ENCODE measurements around the gene CYP26C1. TPM values are rescaled to one million over a fixed set of nuclear protein-coding genes. Genes with fewer than 3 reads are reported as not detected.
A peak's percentile ranks its signal among the peaks of the same experiment; 100 is the strongest.

Gene CYP26C1
- total and polyA plus RNA-seq, 9 of the 15 experiments (the other 6 are each of a cell fraction or from before 2014, with no cell fraction given): 0.07 to 0.09 (median 0.07) TPM; not detected in 6

DNA sequence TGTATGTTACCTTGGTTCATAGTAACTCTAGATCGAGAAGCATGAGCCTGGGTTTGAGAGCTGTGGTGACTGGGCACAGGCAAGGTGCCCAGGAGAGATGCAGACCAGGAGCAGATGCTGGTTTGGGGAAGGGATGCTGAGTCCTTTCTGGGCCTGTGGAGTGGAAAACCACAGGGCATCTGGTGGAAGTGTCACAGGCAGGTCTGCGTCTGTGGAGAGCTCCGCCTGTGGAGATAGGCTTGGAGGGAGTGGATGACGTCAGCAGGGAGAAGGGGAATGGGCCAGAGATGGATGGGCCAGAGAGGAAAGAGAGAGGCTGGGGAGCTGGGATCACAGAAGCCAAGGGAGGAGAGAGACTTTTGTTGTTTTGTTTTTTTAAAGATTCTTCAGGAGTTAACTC lies 27.9 kb downstream of the CYP26C1 start:
- in situ Hi-C loops (cut with MboI) (loop anchor here (10.0 kb wide), 1 partner anchor 266 kb away; no protein-coding TSS in a partner anchor), intact Hi-C loops (cut with micrococcal nuclease) (no loop called here)
- Histone ChIP-seq H2AFZ (ENCODE audit: low read depth, low read length) (no peak overlapping the region), H3K4me2 (ENCODE audit: insufficient read depth, low read length) (no peak overlapping the region), H3K27me3 (ENCODE audit: control insufficient read depth in 2 of 2, insufficient read depth in 2 of 2, low read length in 2 of 2) (peaks cover 0 to 5% of the 10 kb centered on the region in 2 experiments; a peak in 3 of 5 replicates), H3K9me1 (ENCODE audit: control insufficient read depth, insufficient read depth, low read length) (no peaks in the 10 kb centered on the region), H4K20me1 (replicated peaks; ENCODE audit: control insufficient read depth, insufficient read depth, low read length) (no peaks in the 10 kb centered on the region), H3K9ac (ENCODE audit: insufficient read depth in 1 of 2, low read depth in 2 of 2, low read length in 2 of 2) (no peak overlapping the region), H3K9me3 (replicated peaks; ENCODE audit: control insufficient read depth, insufficient read depth, low read depth, low read length) (no peaks in the 10 kb centered on the region), H3K4me3 (no peak overlapping the region), H3K4me1 (replicated peaks in 1 of 2; ENCODE audit: control insufficient read depth in 2 of 2, insufficient read depth in 2 of 2, low read length in 2 of 2) (no peaks in the 10 kb centered on the region; a peak in 1 of 5 replicates), H3K36me3 (ENCODE audit: control insufficient read depth, insufficient read depth, low read length) (no peaks in the 10 kb centered on the region), H3K27ac (ENCODE audit: extremely low read depth, low read depth, low read length) (no peak overlapping the region), H3K79me2 (ENCODE audit: control insufficient read depth, insufficient read depth, low read length) (no peaks in the 10 kb centered on the region)
- DNase-seq (ENCODE audit: extremely low read depth in 1 of 4, low spot score in 3 of 4) (no peak), FAIRE-seq (no peak), ATAC-seq (no peak)
- 3% methylated on average over 4 of the region's 4 CpGs for WGBS (ENCODE audit: insufficient coverage, low coverage, missing lambda C conversion rate)
- TF ChIP-seq ATF3 (IDR thresholded peaks at IDR 0.05): peak; percentile 49
- no peak for TF ChIP-seq ATF3 (CRISPR knock-in tag; conservative IDR thresholded peaks at IDR 0.05)
- 0 out of 2 replicates have a peak, but pooled peaks have one; percentile 20 for TF ChIP-seq CREM (IDR thresholded peaks at IDR 0.05; ENCODE audit: low read depth)
- TF ChIP-seq FOXA3 (CRISPR knock-in tag; conservative IDR thresholded peaks at IDR 0.05 in 1 of 2, IDR thresholded peaks at IDR 0.05 in 1 of 2): no peak
- no TSS peak for BruUV-seq (replicated peaks)
- CTCF ChIA-PET (ENCODE audit: low intra/inter-chr PET ratio): no interaction called here
- POLR2A ChIA-PET: no interaction called here

GRCh38 chr10:93090619-93091018 lies 30.0 kb downstream of the CYP26C1 start:
- H3K9ac ChIP-seq (ENCODE audit: insufficient read depth in 1 of 2, low read depth in 2 of 2, low read length in 2 of 2): no peak overlapping the region
- H3K9me1 ChIP-seq (ENCODE audit: control insufficient read depth, insufficient read depth, low read length): no peaks in the 10 kb centered on the region
- no peak overlapping the region for H3K4me2 ChIP-seq (ENCODE audit: insufficient read depth, low read length)
- no TSS peak for BruUV-seq (replicated peaks)
- H2AFZ ChIP-seq (ENCODE audit: low read depth, low read length): no peak overlapping the region
- peaks cover 0 to 5% of the 10 kb centered on the region in 2 experiments; a peak in 3 of 5 replicates for H3K27me3 ChIP-seq (ENCODE audit: control insufficient read depth in 2 of 2, insufficient read depth in 2 of 2, low read length in 2 of 2)
- H3K9me3 ChIP-seq (replicated peaks; ENCODE audit: control insufficient read depth, insufficient read depth, low read depth, low read length): no peaks in the 10 kb centered on the region
- H4K20me1 ChIP-seq (replicated peaks; ENCODE audit: control insufficient read depth, insufficient read depth, low read length): no peaks in the 10 kb centered on the region
- intact Hi-C loops (cut with micrococcal nuclease) (no loop called here), in situ Hi-C loops (cut with MboI) (no loop called here)
- no peaks in the 10 kb centered on the region; a peak in 1 of 5 replicates for H3K4me1 ChIP-seq (replicated peaks in 1 of 2; ENCODE audit: control insufficient read depth in 2 of 2, insufficient read depth in 2 of 2, low read length in 2 of 2)
- ATAC-seq (no peak), FAIRE-seq (no peak), DNase-seq (ENCODE audit: extremely low read depth in 1 of 4, low spot score in 3 of 4) (no peak)
- H3K27ac ChIP-seq (ENCODE audit: extremely low read depth, low read depth, low read length): no peak overlapping the region
- 12% methylated on average over 2 of the region's 2 CpGs for WGBS (ENCODE audit: insufficient coverage, low coverage, missing lambda C conversion rate)
- H3K79me2 ChIP-seq (ENCODE audit: control insufficient read depth, insufficient read depth, low read length): no peaks in the 10 kb centered on the region
- POLR2A ChIA-PET: no interaction called here
- no peak overlapping the region for H3K4me3 ChIP-seq
- no peaks in the 10 kb centered on the region for H3K36me3 ChIP-seq (ENCODE audit: control insufficient read depth, insufficient read depth, low read length)
- no peak for TF ChIP-seq PREB (CRISPR knock-in tag; IDR thresholded peaks at IDR 0.05)
- no peak for TF ChIP-seq NBN (IDR thresholded peaks at IDR 0.05; ENCODE audit: low read depth)
- no peak for TF ChIP-seq WHSC1 (IDR thresholded peaks at IDR 0.05; ENCODE audit: low read length)
- CTCF ChIA-PET (ENCODE audit: low intra/inter-chr PET ratio): no interaction called here

Data from K562 (cell line).